ENCODE results near the gene CMIP. TPM values are rescaled to one million over a fixed set of nuclear protein-coding genes. Genes with fewer than 3 reads are reported as not detected.

CMIP gene
- total and polyA plus RNA-seq, 3 donors from 2014 or later: 34.9 to 72.5 (median 42.0) TPM

DNA sequence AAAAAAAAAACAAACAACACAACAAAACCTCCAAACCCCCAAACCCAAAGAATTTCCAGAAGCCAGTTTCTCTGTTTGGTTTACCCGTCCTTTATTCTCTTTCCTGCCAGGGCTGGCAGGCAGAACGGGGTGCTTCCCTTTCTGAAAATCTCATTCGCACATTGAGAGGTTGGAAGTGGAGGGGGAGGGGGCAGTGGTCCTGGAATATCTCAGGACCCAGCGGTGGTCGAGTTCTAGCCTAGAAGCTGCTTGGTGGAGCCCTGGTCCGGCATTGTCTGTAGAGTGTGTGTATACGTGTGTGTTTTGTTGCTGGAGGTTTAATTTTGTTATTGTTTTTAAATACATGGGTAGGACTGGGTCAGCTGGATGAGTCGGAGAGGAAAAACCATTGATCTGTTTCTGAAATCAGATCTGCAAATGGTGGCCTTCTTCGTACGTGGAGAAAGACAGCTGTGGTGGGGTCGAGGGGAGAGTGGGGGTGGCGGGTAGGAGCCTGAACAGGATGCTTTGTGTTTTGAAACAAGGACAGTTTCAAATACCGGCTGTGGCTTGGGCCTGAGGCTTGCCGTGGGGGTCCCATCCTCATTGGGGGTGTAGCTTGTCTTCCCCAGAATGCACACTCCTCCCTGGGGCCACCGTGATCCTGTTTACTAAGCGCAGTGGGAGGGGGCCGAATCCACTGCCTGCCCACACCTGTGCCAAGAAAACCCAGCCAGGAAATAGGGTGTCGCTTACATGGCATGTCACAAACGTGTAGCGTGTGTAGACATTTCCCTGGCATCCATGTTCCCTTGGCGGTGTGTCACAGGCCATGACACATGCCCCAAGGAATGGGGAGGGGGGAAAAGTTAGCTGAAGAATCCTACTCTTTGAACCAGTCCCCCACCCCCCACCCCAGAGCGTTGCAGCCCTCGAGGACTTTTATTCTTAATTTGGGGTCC is 1.6 kb downstream of the CMIP start:
- no peaks in the 10 kb centered on the region for H3K9me3 ChIP-seq
- intact Hi-C loops (cut with DNase I; ENCODE audit: low total_unique reads): no loop called here
- TF ChIP-seq, protein P1, sequence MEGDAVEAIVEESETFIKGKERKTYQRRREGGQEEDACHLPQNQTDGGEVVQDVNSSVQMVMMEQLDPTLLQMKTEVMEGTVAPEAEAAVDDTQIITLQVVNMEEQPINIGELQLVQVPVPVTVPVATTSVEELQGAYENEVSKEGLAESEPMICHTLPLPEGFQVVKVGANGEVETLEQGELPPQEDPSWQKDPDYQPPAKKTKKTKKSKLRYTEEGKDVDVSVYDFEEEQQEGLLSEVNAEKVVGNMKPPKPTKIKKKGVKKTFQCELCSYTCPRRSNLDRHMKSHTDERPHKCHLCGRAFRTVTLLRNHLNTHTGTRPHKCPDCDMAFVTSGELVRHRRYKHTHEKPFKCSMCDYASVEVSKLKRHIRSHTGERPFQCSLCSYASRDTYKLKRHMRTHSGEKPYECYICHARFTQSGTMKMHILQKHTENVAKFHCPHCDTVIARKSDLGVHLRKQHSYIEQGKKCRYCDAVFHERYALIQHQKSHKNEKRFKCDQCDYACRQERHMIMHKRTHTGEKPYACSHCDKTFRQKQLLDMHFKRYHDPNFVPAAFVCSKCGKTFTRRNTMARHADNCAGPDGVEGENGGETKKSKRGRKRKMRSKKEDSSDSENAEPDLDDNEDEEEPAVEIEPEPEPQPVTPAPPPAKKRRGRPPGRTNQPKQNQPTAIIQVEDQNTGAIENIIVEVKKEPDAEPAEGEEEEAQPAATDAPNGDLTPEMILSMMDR (IDR thresholded peaks at IDR 0.05): no peak
- TF ChIP-seq POLR2A (IDR thresholded peaks at IDR 0.05): no peak
- WGBS, 2 donors: 26 to 31% methylated on average over 21 to 23 of the region's 23 CpGs
- peaks cover 10% of the 10 kb centered on the region for H3K4me1 ChIP-seq
- H3K36me3 ChIP-seq (ENCODE audit: low read depth, missing control alignments): no peaks in the 10 kb centered on the region
- no peaks in the 10 kb centered on the region for H3K27me3 ChIP-seq
- H3K27ac ChIP-seq: peak overlapping the region; percentile 72 to 87
- no peak for DNase-seq
- H3K4me3 ChIP-seq: peak overlapping the region; percentile 60 to 66

GRCh38 chr16:81446907-81447268 is 2.3 kb downstream of the CMIP start:
- intact Hi-C loops (cut with DNase I; ENCODE audit: low total_unique reads): no loop called here
- no peak for DNase-seq
- Histone ChIP-seq H3K27ac (peak overlapping the region in 1 of 2 donors; percentile 30), H3K27me3 (no peaks in the 10 kb centered on the region), H3K4me1 (peaks cover 11% of the 10 kb centered on the region), H3K36me3 (ENCODE audit: low read depth, missing control alignments) (no peaks in the 10 kb centered on the region), H3K4me3 (peak overlapping the region in 1 of 2 donors; percentile 66), H3K9me3 (no peaks in the 10 kb centered on the region)
- 62 to 71% methylated on average over 13 to 14 of the region's 14 CpGs for WGBS, 2 donors
- TF ChIP-seq, protein P1 (IDR thresholded peaks at IDR 0.05): no peak
- TF ChIP-seq POLR2A (IDR thresholded peaks at IDR 0.05): no peak

DNA sequence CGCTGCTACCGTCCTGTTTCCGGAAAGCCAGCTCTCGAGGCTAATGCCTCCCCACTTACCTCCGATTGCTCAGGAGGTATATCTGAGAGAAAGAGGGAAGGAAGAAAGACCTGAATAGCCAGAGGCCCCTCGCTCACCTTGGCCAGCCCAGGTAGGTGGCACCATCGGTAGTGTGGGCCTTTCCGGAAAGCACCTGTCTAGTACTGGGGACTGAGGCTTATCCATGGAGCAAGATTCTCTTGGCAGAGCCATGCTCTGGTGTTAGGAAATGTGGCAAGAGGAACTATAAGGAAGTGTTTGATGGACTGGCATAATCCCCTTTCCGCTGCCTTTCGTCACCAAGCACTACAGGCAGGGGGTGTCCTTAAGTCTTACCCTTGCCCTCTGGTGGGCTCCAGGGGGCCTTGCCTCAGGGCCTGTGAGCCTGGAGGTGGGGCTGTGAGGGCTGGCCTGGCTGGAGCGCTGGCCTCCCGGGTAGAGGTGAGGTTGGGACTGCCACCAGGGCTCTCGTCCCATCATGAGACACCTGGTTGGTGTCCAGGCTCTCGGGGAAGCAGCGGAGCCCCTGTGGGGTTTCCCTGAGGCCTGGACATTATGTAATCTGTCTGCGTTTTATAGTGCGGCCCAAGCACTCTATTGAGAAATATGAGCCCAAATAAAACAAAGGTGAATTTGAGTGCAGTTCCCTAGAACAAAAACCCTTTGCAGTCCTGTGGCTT is 2.9 kb downstream of the CMIP start:
- TF ChIP-seq POLR2A (IDR thresholded peaks at IDR 0.05): no peak
- TF ChIP-seq, protein P1 (IDR thresholded peaks at IDR 0.05): no peak
- intact Hi-C loops (cut with DNase I; ENCODE audit: low total_unique reads): no loop called here

DNA sequence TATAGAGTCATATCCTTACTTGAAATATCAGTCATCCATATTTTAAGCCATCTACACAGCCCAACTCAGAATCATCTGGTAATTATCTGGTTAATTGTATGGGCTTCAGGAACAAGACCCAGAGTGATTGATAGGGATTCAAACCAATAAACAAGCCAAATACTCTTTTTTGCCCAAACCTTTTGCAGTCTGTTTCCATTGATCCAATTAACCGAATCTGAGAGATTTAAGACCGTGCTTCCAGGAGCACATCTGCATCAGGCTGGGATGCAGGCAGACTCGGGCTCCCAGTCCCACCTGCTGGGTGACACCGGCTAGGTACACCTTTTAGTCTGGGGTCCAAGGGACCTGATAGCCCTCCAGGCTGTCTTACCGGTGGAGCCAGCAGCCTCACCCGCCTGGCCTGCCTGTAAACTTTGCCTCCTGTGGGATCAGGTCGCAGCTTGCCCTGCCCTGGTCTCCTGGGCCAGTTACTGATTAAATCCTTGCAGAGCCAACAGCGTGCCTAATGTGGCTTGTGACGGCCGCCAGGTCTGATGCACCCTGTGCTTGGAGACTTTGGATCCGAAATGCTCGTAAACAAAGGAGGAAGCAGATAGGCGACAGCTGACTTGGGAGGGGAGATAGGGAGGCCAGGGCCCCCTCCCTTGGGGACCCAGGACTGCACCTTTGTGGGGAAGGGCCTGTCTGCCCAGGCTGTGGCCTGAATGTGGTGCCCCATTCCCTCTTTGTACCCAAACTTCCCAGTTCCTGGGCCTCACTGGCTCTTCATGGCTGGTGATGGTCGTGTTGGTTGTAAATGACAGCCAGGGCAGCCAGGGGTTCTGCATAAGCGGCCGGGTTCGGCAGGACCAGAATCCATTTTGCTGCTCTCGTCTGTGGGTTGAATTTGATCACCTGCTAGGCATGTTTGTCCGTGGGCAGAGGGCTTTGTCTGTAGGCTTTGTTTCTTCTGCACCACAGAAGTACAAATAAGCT is 3.8 kb downstream of the CMIP start:
- Histone ChIP-seq H3K4me1 (peaks cover 17% of the 10 kb centered on the region), H3K36me3 (ENCODE audit: low read depth, missing control alignments) (no peaks in the 10 kb centered on the region), H3K4me3 (no peak overlapping the region), H3K9me3 (no peaks in the 10 kb centered on the region), H3K27me3 (no peaks in the 10 kb centered on the region), H3K27ac (no peak overlapping the region)
- intact Hi-C loops (cut with DNase I; ENCODE audit: low total_unique reads): no loop called here
- DNase-seq: no peak
- WGBS, 2 donors: 82 to 95% methylated on average over 13 to 19 of the region's 19 CpGs
- TF ChIP-seq, protein P1 (IDR thresholded peaks at IDR 0.05): no peak
- no peak for TF ChIP-seq POLR2A (IDR thresholded peaks at IDR 0.05)

More for the DNA sequence above, 2.9 kb downstream of the CMIP start:
- H3K36me3 ChIP-seq (ENCODE audit: low read depth, missing control alignments): no peaks in the 10 kb centered on the region
- H3K4me3 ChIP-seq: peak overlapping the region in 1 of 2 donors; percentile 66
- H3K9me3 ChIP-seq: no peaks in the 10 kb centered on the region
- H3K4me1 ChIP-seq: peaks cover 17% of the 10 kb centered on the region
- H3K27me3 ChIP-seq: no peaks in the 10 kb centered on the region
- no peak for DNase-seq
- WGBS, 2 donors: 84% methylated on average over 11 to 17 of the region's 17 CpGs
- H3K27ac ChIP-seq: peak overlapping the region in 1 of 2 donors; percentile 30
